Endothelial cell of umbilical vein (primary cell): ENCODE data around the gene NBEA. TPM values are rescaled to one million over a fixed set of nuclear protein-coding genes. Genes with fewer than 3 reads are reported as not detected.

Experiments used
- BruUV-seq: library from RNA; stranded (reverse); fragments of 400-500 nt; replicated peaks from 2 replicates; lab custom pipeline; 2021; lab: Mats Ljungman, UMichigan
- CTCF ChIA-PET: fragments of 300-600, 350-600 bp; sonication (Branson Sonifier 250); formaldehyde crosslinking; loops from one replicate; lab custom pipeline; 2021; ENCODE audit warnings: antibody characterized with exemption, inconsistent platforms; lab: Charles Lee
- POLR2A ChIA-PET: fragments of 300-600, 350-600 bp; sonication (Branson Sonifier 250); formaldehyde crosslinking; loops from one replicate; lab custom pipeline; 2021; ENCODE audit warnings: antibody characterized with exemption, inconsistent platforms; lab: Charles Lee
- DNase-seq: peaks from one replicate; pipeline ENCODE4 v3.0.0-alpha.2; 2011; ENCODE audit warnings: low read depth, low spot score
- FAIRE-seq: peaks from 2 replicates; lab custom pipeline; 2011; peaks lifted over from hg19 to GRCh38; lab: Jason Lieb, UNC
- H2AFZ ChIP-seq: 2 replicates; pipeline ENCODE4 v1.6.0; 2012; ENCODE audit warnings: low read depth, low read length, control low read depth, inconsistent platforms
- H3K27ac ChIP-seq: 2 replicates; pipeline ENCODE4 v1.5.1; 2011; ENCODE audit warnings: low read depth, mild to moderate bottlenecking, control low read depth, low read length, moderate library complexity; ENCODE audit not compliant: insufficient read depth
- H3K27me3 ChIP-seq, 2 experiments: 2 replicates each; pipeline versions ENCODE4 v1.6.0 to v1.6.1; 2011; ENCODE audit warnings: low read length in 2 of 2, mixed read lengths in 1 of 2; ENCODE audit not compliant: control insufficient read depth in 2 of 2, insufficient read depth in 2 of 2
- H3K36me3 ChIP-seq, 2 experiments: 2 replicates in 1 of 2; 3 replicates in 1 of 2; pipeline ENCODE4 v1.5.1; 2011; ENCODE audit warnings: low read length in 2 of 2, mild to moderate bottlenecking in 1 of 2, moderate library complexity in 1 of 2; ENCODE audit not compliant: control insufficient read depth in 2 of 2, insufficient read depth in 2 of 2; ENCODE audit errors: extremely low read depth in 1 of 2
- H3K4me1 ChIP-seq: 3 replicates; pipeline ENCODE4 v1.5.1; 2011; ENCODE audit warnings: mild to moderate bottlenecking, low read length; ENCODE audit not compliant: control insufficient read depth, insufficient read depth; ENCODE audit errors: extremely low read depth
- H3K4me2 ChIP-seq: 2 replicates; pipeline ENCODE4 v1.6.1; 2011; ENCODE audit warnings: low read length, control low read depth, mixed read lengths; ENCODE audit not compliant: insufficient read depth
- H3K4me3 ChIP-seq, 3 experiments: fragments of 200-600 bp in 1 of 3; sonication (generic), shearing (Covaris generic) in 1 of 3; replicated peaks in 1 of 3; 2 replicates each; pipeline ENCODE4 v1.5.1; 2011 to 2016; ENCODE audit warnings: control low read depth in 3 of 3, low read length in 3 of 3, mild to moderate bottlenecking in 2 of 3, inconsistent platforms in 1 of 3, low read depth in 1 of 3, moderate library complexity in 1 of 3; ENCODE audit not compliant: insufficient read depth in 1 of 3
- H3K79me2 ChIP-seq: 2 replicates; pipeline ENCODE4 v1.6.0; 2012; ENCODE audit warnings: low read length, inconsistent platforms; ENCODE audit not compliant: control insufficient read depth, insufficient read depth
- H3K9ac ChIP-seq: replicated peaks from 2 replicates; pipeline ENCODE3; 2011; ENCODE audit warnings: low read length, control low read depth; ENCODE audit not compliant: insufficient read depth; ENCODE audit errors: extremely low read depth
- H3K9me1 ChIP-seq: replicated peaks from 3 replicates; pipeline ENCODE4 v1.6.0; 2011; ENCODE audit warnings: mild to moderate bottlenecking, low read length; ENCODE audit not compliant: control insufficient read depth, insufficient read depth; ENCODE audit errors: extremely low read depth
- H3K9me3 ChIP-seq: replicated peaks from 2 replicates; pipeline ENCODE4 v1.5.1; 2012; ENCODE audit warnings: low read length, inconsistent platforms; ENCODE audit not compliant: control insufficient read depth, insufficient read depth
- H4K20me1 ChIP-seq: replicated peaks from 2 replicates; pipeline ENCODE3; 2011; ENCODE audit warnings: mild to moderate bottlenecking, low read length; ENCODE audit not compliant: control insufficient read depth, insufficient read depth; ENCODE audit errors: extremely low read depth
- EZH2 ChIP-seq: IDR thresholded peaks from 2 replicates; pipeline ENCODE4 v1.6.1; 2012; ENCODE audit warnings: borderline replicate concordance, low read depth, mild to moderate bottlenecking, moderate library complexity, low read length, inconsistent platforms; ENCODE audit not compliant: severe bottlenecking
- FOS ChIP-seq: IDR thresholded peaks from 2 replicates; pipeline ENCODE4 v1.6.1; 2011; ENCODE audit warnings: mild to moderate bottlenecking, low read length, moderate library complexity, borderline replicate concordance; ENCODE audit not compliant: insufficient read depth
- GATA2 ChIP-seq: IDR thresholded peaks from 2 replicates; pipeline ENCODE4 v1.7.0; 2011; ENCODE audit warnings: low read depth, mild to moderate bottlenecking, moderate library complexity, mixed read lengths, low read length; ENCODE audit not compliant: insufficient read length, insufficient read depth
- JUN ChIP-seq: IDR thresholded peaks from 2 replicates; pipeline ENCODE4 v1.6.1; 2011; ENCODE audit warnings: borderline replicate concordance, low read depth; ENCODE audit not compliant: insufficient read length, insufficient read depth
- MYC ChIP-seq: IDR thresholded peaks from one replicate; pipeline ENCODE4 v1.6.1; 2011; ENCODE audit warnings: mild to moderate bottlenecking, low read depth, low read length
- POLR2A ChIP-seq: IDR thresholded peaks from 2 replicates; pipeline ENCODE4 v1.6.1; 2012; ENCODE audit warnings: low read depth, mild to moderate bottlenecking, control low read depth, low read length
- POLR2AphosphoS5 ChIP-seq: IDR thresholded peaks from 2 replicates; pipeline ENCODE4 v1.6.1; 2012; ENCODE audit warnings: low read depth, mild to moderate bottlenecking, control low read depth, low read length, moderate library complexity; ENCODE audit not compliant: insufficient read depth
- dilution Hi-C: fragments of 300-500 bp; cut with MboI; formaldehyde crosslinking; loops from one replicate; pipeline ENCODE4 v1.15.0; 2019; ENCODE audit warnings: low sequenced_read_pairs; ENCODE audit not compliant: extremely low pct_ligation_motif_present
- intact Hi-C: fragments of 100-400 bp; cut with micrococcal nuclease; formaldehyde crosslinking; loops from one replicate; pipeline ENCODE4 v1.10.0; 2022
- polyA plus RNA-seq, 4 experiments: library from polyadenylated mRNA; depleted of rRNA in 3 of 4; stranded (reverse) in 3 of 4; unstranded in 1 of 4; fragments of >200 nt; gene quantifications; 2 replicates each; pipeline versions ENCODE4 v1.2.1 to v1.2.3, GENCODE V29; 2011 to 2012; ENCODE audit warnings: missing spikeins in 1 of 4
- total RNA-seq: library from RNA; stranded (reverse); gene quantifications from 2 replicates; pipeline ENCODE4 v1.2.3, GENCODE V29; 2021
- TF ChIP-seq, protein P1 (sequence below): IDR thresholded peaks from 2 replicates; pipeline ENCODE4 v1.6.1; 2011; ENCODE audit not compliant: insufficient read depth, insufficient read length
- TF ChIP-seq, protein P2 (sequence below), 2 donors: IDR thresholded peaks; 1 replicate in 1 of 2; 2 replicates in 1 of 2; pipeline ENCODE4 v1.5.1; 2011; ENCODE audit warnings: low read length in 2 of 2, mild to moderate bottlenecking in 2 of 2, moderate library complexity in 2 of 2, control low read depth in 1 of 2, inconsistent platforms in 1 of 2, low read depth in 1 of 2; ENCODE audit not compliant: insufficient read depth in 1 of 2; ENCODE audit errors: extremely low read depth in 1 of 2

The NBEA gene
- total and polyA plus RNA-seq, 2 donors (not counting 3 experiments of a cell fraction or from before 2014, with no cell fraction given) = 3.0 to 4.8 TPM

DNA sequence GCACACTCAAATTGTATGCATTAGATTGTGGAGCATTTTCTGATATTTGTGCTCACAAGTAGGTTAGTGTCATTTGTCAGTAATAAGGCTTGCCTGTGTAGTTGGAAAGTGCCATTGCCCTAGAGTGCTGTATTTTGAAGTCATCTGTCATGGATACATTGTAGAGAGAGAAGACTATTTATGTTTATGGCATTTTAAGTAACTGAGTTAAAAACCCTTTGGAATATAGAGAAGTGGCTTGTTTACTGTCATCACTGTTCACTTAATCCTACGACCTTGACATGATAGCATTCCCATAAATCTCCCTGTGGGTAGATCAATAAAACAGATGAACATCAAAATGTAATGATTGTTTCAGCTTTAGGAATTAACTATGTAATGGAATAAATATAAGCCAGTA, 423.8 kb downstream of the NBEA start:
- TF ChIP-seq JUN (no peak), GATA2 (no peak), FOS (no peak), EZH2 (no peak), POLR2A (no peak), MYC (no peak), POLR2AphosphoS5 (no peak)
- TF ChIP-seq, protein P1, sequence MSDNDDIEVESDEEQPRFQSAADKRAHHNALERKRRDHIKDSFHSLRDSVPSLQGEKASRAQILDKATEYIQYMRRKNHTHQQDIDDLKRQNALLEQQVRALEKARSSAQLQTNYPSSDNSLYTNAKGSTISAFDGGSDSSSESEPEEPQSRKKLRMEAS = no peak
- TF ChIP-seq, protein P2, sequence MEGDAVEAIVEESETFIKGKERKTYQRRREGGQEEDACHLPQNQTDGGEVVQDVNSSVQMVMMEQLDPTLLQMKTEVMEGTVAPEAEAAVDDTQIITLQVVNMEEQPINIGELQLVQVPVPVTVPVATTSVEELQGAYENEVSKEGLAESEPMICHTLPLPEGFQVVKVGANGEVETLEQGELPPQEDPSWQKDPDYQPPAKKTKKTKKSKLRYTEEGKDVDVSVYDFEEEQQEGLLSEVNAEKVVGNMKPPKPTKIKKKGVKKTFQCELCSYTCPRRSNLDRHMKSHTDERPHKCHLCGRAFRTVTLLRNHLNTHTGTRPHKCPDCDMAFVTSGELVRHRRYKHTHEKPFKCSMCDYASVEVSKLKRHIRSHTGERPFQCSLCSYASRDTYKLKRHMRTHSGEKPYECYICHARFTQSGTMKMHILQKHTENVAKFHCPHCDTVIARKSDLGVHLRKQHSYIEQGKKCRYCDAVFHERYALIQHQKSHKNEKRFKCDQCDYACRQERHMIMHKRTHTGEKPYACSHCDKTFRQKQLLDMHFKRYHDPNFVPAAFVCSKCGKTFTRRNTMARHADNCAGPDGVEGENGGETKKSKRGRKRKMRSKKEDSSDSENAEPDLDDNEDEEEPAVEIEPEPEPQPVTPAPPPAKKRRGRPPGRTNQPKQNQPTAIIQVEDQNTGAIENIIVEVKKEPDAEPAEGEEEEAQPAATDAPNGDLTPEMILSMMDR (IDR thresholded peaks at IDR 0.05; ENCODE audit: extremely low read depth in 1 of 2, insufficient read depth in 1 of 2, low read depth in 1 of 2, low read length in 2 of 2) = no peak
- FAIRE-seq = no peak

More for the DNA sequence above, 423.8 kb downstream of the NBEA start:
- BruUV-seq = no TSS peak
- no peak for DNase-seq
- intact Hi-C loops = no loop called here
- Histone ChIP-seq H3K27me3 (no peaks in the 10 kb centered on the region), H3K36me3 (no peaks in the 10 kb centered on the region), H3K27ac (no peak overlapping the region), H2AFZ (no peak overlapping the region), H3K4me3 (no peak overlapping the region), H3K9ac (no peak overlapping the region), H3K9me1 (no peaks in the 10 kb centered on the region), H3K79me2 (no peaks in the 10 kb centered on the region), H3K9me3 (no peaks in the 10 kb centered on the region), H3K4me2 (no peak overlapping the region), H3K4me1 (no peaks in the 10 kb centered on the region), H4K20me1 (no peaks in the 10 kb centered on the region)
- CTCF ChIA-PET = no interaction called here
- dilution Hi-C loops = no loop called here
- POLR2A ChIA-PET = no interaction called here
